GM12874 (cell line): ENCODE results near the gene SCAMP2.

Experiments used
- CTCF ChIP-seq: IDR thresholded peaks from 2 replicates; pipeline ENCODE4 v1.5.1; 2011; ENCODE audit warnings: low read depth, mild to moderate bottlenecking, control low read depth, low read length, moderate library complexity; ENCODE audit not compliant: insufficient read depth

Gene SCAMP2

GRCh38 chr15:74865316-74865715 is 7.8 kb downstream of the SCAMP2 start:
- TF ChIP-seq CTCF: no peak

GRCh38 chr15:74864296-74864695 is 8.9 kb downstream of the SCAMP2 start:
- no peak for TF ChIP-seq CTCF

- TF ChIP-seq CTCF: no peak
These were observed 9.7 kb downstream of the SCAMP2 start for GRCh38 chr15:74863239-74864056.

GRCh38 chr15:74858369-74858740 is 14.8 kb downstream of the SCAMP2 start:
- TF ChIP-seq CTCF: no peak

GRCh38 chr15:74857671-74858368 is 15.3 kb downstream of the SCAMP2 start:
- TF ChIP-seq CTCF: no peak

- no peak for TF ChIP-seq CTCF
These were observed 16.0 kb downstream of the SCAMP2 start for GRCh38 chr15:74857082-74857655.

- no peak for TF ChIP-seq CTCF
These were observed 16.6 kb downstream of the SCAMP2 start for GRCh38 chr15:74856537-74856936.
